ENCODE measurements around the gene CHPT1. TPM values are rescaled to one million over a fixed set of nuclear protein-coding genes. Genes with fewer than 3 reads are reported as not detected.

The CHPT1 gene
- total and polyA plus RNA-seq, 11 donors: 73.5 to 208 (median 98.9) TPM

DNA sequence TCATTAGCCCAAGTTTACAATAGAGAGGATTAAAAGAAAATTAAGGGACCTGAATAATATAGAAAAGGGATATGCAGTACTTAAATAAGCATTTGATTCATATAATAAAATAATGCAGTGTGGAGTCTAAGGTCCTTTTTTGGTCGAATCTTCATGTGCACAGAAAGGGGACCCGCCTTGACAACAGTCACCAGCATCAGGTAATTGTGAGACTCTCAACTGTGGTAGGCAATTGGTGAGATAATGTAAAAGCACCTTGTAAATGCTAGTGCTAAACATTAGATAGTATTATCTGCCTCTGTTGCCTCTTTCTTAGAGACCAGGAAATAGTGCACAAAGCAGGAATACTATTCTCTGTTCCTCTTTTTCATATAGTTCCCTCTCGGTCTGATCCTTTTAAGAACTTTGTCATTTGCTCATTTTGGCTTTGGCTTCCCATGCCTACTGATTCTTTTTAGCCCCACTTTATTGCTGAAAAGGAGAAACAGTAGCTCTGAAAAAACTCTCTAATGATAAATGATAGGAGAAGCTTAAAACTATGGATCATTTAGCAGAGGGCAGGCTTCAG is 17.5 kb downstream of the CHPT1 start:
- Histone ChIP-seq H3K9me3 (no peaks in the 10 kb centered on the region), H3K36me3 (peaks cover 0 to 23% (median 3%) of the 10 kb centered on the region in 9 donors), H3K27me3 (no peaks in the 10 kb centered on the region), H3K4me1 (peaks cover 0 to 37% (median 22%) of the 10 kb centered on the region in 12 donors), H3K4me3 (no peak overlapping the region), H3K27ac (no peak overlapping the region)
- TF ChIP-seq, protein P1, sequence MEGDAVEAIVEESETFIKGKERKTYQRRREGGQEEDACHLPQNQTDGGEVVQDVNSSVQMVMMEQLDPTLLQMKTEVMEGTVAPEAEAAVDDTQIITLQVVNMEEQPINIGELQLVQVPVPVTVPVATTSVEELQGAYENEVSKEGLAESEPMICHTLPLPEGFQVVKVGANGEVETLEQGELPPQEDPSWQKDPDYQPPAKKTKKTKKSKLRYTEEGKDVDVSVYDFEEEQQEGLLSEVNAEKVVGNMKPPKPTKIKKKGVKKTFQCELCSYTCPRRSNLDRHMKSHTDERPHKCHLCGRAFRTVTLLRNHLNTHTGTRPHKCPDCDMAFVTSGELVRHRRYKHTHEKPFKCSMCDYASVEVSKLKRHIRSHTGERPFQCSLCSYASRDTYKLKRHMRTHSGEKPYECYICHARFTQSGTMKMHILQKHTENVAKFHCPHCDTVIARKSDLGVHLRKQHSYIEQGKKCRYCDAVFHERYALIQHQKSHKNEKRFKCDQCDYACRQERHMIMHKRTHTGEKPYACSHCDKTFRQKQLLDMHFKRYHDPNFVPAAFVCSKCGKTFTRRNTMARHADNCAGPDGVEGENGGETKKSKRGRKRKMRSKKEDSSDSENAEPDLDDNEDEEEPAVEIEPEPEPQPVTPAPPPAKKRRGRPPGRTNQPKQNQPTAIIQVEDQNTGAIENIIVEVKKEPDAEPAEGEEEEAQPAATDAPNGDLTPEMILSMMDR (IDR thresholded peaks at IDR 0.05): no peak
- TF ChIP-seq POLR2A (IDR thresholded peaks at IDR 0.05): no peak
- DNase-seq (no peak), ATAC-seq (no peak)
- WGBS, 4 donors: 79 to 88% (median 82%) methylated on average over 3 of the region's 3 CpGs
- intact Hi-C loops (cut with DNase I): no loop called here

DNA sequence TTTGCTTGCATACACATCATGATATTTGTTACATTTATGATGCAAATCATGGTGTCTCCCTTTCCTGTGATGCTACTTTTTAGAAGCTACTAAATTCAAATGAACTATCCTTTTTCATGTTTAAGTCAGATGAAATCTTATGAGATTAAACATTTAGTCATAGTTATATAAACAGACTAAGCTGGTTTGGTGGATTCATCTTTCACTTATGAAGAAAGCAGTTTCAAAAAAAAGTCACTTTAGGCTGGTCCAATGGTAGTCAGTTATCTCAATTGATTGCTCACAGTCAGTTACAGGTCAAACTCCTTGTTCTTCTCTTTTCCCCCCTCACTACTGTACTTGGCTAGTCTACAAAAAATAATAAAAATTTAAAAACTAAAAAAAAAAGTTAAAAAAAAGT is 22.1 kb downstream of the CHPT1 start:
- intact Hi-C loops (cut with DNase I): no loop called here
- Histone ChIP-seq H3K36me3 (peaks cover 0 to 66% (median 27%) of the 10 kb centered on the region in 9 donors), H3K27me3 (no peaks in the 10 kb centered on the region), H3K9me3 (no peaks in the 10 kb centered on the region), H3K4me3 (no peak overlapping the region), H3K27ac (no peak overlapping the region), H3K4me1 (peaks cover 0 to 20% (median 2%) of the 10 kb centered on the region in 12 donors)
- no peak for DNase-seq
- no peak for ATAC-seq
- TF ChIP-seq, protein P1 (IDR thresholded peaks at IDR 0.05): no peak
- TF ChIP-seq POLR2A (IDR thresholded peaks at IDR 0.05): no peak

DNA sequence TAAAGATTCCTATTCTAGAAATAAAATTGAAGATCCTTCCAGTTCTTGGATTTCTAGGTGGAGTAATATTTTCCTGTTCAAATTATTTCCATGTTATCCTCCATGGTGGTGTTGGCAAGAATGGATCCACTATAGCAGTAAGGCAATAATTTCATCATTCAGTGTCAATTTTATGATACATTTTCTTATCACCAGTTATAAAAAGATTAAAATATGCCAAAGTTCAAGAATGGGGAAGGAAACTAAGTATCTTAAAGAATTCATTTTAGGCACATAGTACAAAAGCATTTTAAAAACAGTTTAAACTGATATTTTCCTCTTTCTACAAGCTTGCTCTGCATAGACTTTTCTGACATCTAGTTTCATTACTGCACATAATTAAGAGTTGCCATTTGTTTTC is 22.7 kb downstream of the CHPT1 start:
- no peak for ATAC-seq
- H3K36me3 ChIP-seq: peaks cover 0 to 71% (median 32%) of the 10 kb centered on the region in 9 donors

DNA sequence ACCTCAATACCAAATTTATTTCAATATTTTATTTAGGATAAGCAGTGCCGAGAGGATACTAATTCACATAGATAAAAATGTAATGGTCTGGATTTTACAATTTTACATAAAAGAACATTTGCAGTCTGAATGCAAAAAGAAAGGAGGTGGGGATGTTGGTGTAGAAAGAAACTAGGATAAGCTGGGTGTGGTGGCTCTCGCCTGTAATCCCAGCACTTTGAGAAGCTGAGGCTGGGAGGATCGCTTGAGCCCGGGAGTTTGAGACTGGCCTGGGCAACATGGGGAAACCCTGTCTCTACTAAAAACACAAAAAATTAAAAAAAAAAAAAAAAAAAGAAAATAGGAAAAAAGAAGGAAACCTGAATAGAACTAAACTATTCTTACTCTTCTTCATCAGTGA is 25.0 kb downstream of the CHPT1 start:
- Histone ChIP-seq H3K36me3 (peaks cover 2 to 86% (median 45%) of the 10 kb centered on the region in 9 donors), H3K9me3 (no peaks in the 10 kb centered on the region), H3K4me1 (no peaks in the 10 kb centered on the region), H3K4me3 (no peak overlapping the region), H3K27ac (no peak overlapping the region), H3K27me3 (no peaks in the 10 kb centered on the region)
- no peak for TF ChIP-seq POLR2A (IDR thresholded peaks at IDR 0.05)
- TF ChIP-seq, protein P1 (IDR thresholded peaks at IDR 0.05): no peak
- intact Hi-C loops (cut with DNase I): no loop called here
- no peak for ATAC-seq
- no peak for DNase-seq
- WGBS, 4 donors: 96 to 98% (median 97%) methylated on average over 4 of the region's 4 CpGs

More for the DNA sequence above, 22.7 kb downstream of the CHPT1 start:
- no peak overlapping the region for H3K27ac ChIP-seq
- intact Hi-C loops (cut with DNase I): no loop called here
- H3K27me3 ChIP-seq: no peaks in the 10 kb centered on the region
- TF ChIP-seq, protein P1 (IDR thresholded peaks at IDR 0.05): no peak
- no peak for TF ChIP-seq POLR2A (IDR thresholded peaks at IDR 0.05)
- no peaks in the 10 kb centered on the region for H3K9me3 ChIP-seq
- DNase-seq: no peak
- peaks cover 0 to 14% (median 0%) of the 10 kb centered on the region in 12 donors for H3K4me1 ChIP-seq
- no peak overlapping the region for H3K4me3 ChIP-seq
